Measurements from ENCODE around the gene SDK1. TPM values are rescaled to one million over a fixed set of nuclear protein-coding genes. Genes with fewer than 3 reads are reported as not detected.

The SDK1 gene
- total RNA-seq, 2 donors from 2014 or later: 4.8 to 13.2 TPM

GRCh38 chr7:4167385-4167910 lies 866.4 kb downstream of the SDK1 start:
- Histone ChIP-seq H3K27ac (no peak overlapping the region), H3K27me3 (replicated peaks; ENCODE audit: insufficient read depth) (no peaks in the 10 kb centered on the region), H3K4me3 (no peak overlapping the region), H3K36me3 (no peaks in the 10 kb centered on the region), H3K9me3 (no peaks in the 10 kb centered on the region), H3K4me1 (replicated peaks) (no peaks in the 10 kb centered on the region)
- intact Hi-C loops (cut with DNase I): no loop called here
- 91% methylated on average over 10 of the region's 10 CpGs for WGBS
- TF ChIP-seq POLR2A (IDR thresholded peaks at IDR 0.05): no peak
- no peak for TF ChIP-seq POLR2AphosphoS5 (IDR thresholded peaks at IDR 0.05)
- TF ChIP-seq, protein P1, sequence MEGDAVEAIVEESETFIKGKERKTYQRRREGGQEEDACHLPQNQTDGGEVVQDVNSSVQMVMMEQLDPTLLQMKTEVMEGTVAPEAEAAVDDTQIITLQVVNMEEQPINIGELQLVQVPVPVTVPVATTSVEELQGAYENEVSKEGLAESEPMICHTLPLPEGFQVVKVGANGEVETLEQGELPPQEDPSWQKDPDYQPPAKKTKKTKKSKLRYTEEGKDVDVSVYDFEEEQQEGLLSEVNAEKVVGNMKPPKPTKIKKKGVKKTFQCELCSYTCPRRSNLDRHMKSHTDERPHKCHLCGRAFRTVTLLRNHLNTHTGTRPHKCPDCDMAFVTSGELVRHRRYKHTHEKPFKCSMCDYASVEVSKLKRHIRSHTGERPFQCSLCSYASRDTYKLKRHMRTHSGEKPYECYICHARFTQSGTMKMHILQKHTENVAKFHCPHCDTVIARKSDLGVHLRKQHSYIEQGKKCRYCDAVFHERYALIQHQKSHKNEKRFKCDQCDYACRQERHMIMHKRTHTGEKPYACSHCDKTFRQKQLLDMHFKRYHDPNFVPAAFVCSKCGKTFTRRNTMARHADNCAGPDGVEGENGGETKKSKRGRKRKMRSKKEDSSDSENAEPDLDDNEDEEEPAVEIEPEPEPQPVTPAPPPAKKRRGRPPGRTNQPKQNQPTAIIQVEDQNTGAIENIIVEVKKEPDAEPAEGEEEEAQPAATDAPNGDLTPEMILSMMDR (IDR thresholded peaks at IDR 0.05): no peak
- DNase-seq (ENCODE audit: low spot score): no peak

- Histone ChIP-seq H3K4me3 (no peak overlapping the region), H3K27ac (no peak overlapping the region), H3K27me3 (replicated peaks; ENCODE audit: insufficient read depth) (no peaks in the 10 kb centered on the region), H3K4me1 (replicated peaks) (no peaks in the 10 kb centered on the region), H3K9me3 (no peaks in the 10 kb centered on the region), H3K36me3 (no peaks in the 10 kb centered on the region)
- intact Hi-C loops (cut with DNase I): no loop called here
- TF ChIP-seq POLR2A (IDR thresholded peaks at IDR 0.05) (no peak), POLR2AphosphoS5 (IDR thresholded peaks at IDR 0.05) (no peak)
- TF ChIP-seq, protein P1 (IDR thresholded peaks at IDR 0.05): no peak
- WGBS: 94% methylated on average over 9 of the region's 10 CpGs
- DNase-seq (ENCODE audit: low spot score): no peak
Measured at GRCh38 chr7:4168041-4168440, 867.0 kb downstream of the SDK1 start.

DNA sequence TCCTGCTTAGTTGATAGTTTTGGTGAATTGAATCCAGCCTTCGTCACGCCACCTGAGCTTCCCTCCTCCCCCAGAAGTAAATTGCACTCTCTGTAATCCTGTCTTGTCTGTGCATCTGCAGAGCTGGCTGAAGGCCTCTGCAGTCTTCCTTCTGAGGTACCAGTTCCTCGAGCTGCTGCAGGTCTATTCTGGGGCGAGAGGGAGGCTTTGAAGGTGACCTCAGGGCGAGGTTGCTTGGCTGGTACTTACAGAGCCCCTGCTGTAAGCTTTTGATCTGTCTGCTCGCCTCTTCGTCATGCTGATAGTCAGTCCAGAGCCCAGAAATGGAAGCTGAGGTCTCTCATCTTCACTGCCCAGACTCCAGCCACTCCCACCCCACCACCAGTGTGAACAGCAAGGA lies 867.5 kb downstream of the SDK1 start:
- TF ChIP-seq POLR2AphosphoS5 (IDR thresholded peaks at IDR 0.05) (no peak), POLR2A (IDR thresholded peaks at IDR 0.05) (no peak)
- TF ChIP-seq, protein P1 (IDR thresholded peaks at IDR 0.05): no peak
- DNase-seq (ENCODE audit: low spot score): no peak
- Histone ChIP-seq H3K36me3 (no peaks in the 10 kb centered on the region), H3K27ac (no peak overlapping the region), H3K27me3 (replicated peaks; ENCODE audit: insufficient read depth) (no peaks in the 10 kb centered on the region), H3K4me3 (no peak overlapping the region), H3K4me1 (replicated peaks) (no peaks in the 10 kb centered on the region), H3K9me3 (no peaks in the 10 kb centered on the region)
- WGBS: 76% methylated on average over 6 of the region's 7 CpGs
- intact Hi-C loops (cut with DNase I): no loop called here

- intact Hi-C loops (cut with DNase I): no loop called here
Measured at GRCh38 chr7:4169455-4169854, 868.4 kb downstream of the SDK1 start.

More at GRCh38 chr7:4169455-4169854, 868.4 kb downstream of the SDK1 start:
- Histone ChIP-seq H3K27me3 (replicated peaks; ENCODE audit: insufficient read depth) (no peaks in the 10 kb centered on the region), H3K4me1 (replicated peaks) (no peaks in the 10 kb centered on the region), H3K36me3 (no peaks in the 10 kb centered on the region), H3K9me3 (no peaks in the 10 kb centered on the region), H3K27ac (no peak overlapping the region), H3K4me3 (no peak overlapping the region)
- TF ChIP-seq, protein P1 (IDR thresholded peaks at IDR 0.05): no peak
- no peak for TF ChIP-seq POLR2AphosphoS5 (IDR thresholded peaks at IDR 0.05)
- TF ChIP-seq POLR2A (IDR thresholded peaks at IDR 0.05): no peak
- WGBS: 69% methylated on average over 10 of the region's 10 CpGs
- no peak for DNase-seq (ENCODE audit: low spot score)
